ENCODE data around the gene YIF1B.
"Not testable (repeated sequence)": the region's sequence is repeated elsewhere in the genome, so short reads cannot be mapped to it uniquely, and the experiment has no call there.

Gene YIF1B, protein sequence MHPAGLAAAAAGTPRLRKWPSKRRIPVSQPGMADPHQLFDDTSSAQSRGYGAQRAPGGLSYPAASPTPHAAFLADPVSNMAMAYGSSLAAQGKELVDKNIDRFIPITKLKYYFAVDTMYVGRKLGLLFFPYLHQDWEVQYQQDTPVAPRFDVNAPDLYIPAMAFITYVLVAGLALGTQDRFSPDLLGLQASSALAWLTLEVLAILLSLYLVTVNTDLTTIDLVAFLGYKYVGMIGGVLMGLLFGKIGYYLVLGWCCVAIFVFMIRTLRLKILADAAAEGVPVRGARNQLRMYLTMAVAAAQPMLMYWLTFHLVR

DNA sequence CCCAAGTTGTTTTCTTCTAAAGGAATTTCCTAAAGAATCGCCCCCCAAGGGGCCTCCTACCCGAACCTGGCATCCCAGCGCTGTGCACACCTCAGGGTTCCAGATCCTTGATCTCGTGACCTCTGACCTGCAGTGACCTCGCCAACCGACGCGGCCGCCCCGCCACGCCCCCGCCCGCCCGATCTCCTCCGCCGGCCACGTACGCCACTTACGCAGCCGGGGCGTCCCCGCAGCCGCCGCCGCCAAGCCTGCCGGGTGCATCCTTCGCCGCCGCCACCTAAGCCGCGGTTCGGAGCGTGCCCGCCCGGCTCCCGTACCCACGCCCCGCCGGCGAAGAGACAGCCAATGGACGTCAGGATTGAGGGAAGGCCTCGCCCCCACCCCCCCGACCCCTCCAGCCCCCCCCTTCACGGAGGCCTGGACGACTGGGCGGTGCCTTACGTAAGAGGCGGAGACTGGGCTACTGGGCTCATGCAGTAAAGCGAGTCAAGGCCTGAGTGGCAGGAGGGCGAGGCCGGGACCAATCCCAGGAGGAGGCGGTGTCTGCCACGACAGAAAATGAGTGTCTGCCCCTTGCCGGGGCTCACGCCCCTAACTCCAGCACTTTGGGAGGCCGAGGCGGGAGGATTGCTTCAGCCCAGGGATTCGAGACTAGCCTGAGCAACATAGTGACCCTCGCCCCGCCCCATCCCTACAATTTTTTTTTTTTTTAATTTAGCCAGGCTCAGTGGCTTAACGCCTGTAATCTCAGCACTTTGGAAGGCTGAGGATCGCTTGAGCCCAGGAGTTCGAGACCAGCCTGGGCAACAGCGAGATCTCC lies at the start of gene YIF1B:
YIF1B (minus strand) TSS at position 291 of the 820 bp plus-strand sequence; CDS start at position 261, 30 bp downstream.
- Histone ChIP-seq H3K4me1 (ENCODE audit: control insufficient read depth, insufficient read depth, low read length) (no peaks in the 10 kb centered on the region; the same call in 1 of the 2 replicates), H3K36me3 (ENCODE audit: control insufficient read depth, insufficient read depth, low read length) (no peaks in the 10 kb centered on the region), H3K27me3 (ENCODE audit: control insufficient read depth, insufficient read depth, low read length) (peaks cover 28% of the 10 kb centered on the region), H3K9me3 (ENCODE audit: control insufficient read depth, insufficient read depth, low read length) (no peaks in the 10 kb centered on the region), H3K27ac (ENCODE audit: low read depth, low read length) (peak within 1 kb of the TSS; percentile 81), H3K4me3 (ENCODE audit: low read depth, low read length) (peak within 1 kb of the TSS; percentile 90), H3K9ac (ENCODE audit: low read depth, low read length) (peak within 1 kb of the TSS; percentile 71)

DNA sequence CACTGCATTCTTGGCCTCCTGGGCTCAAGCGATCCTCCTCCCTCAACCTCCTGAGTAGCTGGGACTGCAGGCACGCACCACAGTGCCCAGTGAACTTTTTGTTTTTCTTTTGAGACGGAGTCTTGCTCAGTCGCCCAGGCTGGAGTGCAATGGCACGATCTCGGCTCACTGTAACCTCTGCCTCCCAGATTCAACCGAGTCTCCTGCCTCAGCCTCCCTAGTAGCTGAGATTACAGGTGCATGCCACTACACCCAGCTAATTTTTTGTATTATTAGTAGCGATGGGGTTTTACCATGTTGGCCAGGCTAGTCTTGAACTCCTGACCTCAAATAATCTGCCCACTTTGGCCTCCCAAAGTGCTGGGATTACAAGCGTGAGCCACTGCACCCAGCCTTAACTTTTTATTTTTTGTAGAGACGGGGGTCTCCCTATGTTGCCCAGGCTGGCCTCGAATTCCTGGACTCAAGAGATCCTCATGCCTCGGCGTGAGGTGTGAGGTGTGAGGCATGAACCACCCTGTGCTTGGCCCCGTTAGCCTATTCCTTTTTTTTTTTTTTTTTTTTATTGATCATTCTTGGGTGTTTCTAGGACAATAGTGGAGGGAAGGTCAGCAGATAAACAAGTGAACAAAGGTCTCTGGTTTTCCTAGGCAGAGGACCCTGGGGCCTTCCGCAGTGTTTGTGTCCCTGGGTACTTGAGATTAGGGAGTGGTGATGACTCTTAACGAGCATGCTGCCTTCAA lies 47.4 kb upstream of the YIF1B start:
- peak overlapping the region; percentile 89; the same call in 1 of the 2 replicates for H3K4me3 ChIP-seq (ENCODE audit: low read depth, low read length)
- not testable (repeated sequence) for H3K36me3 ChIP-seq (ENCODE audit: control insufficient read depth, insufficient read depth, low read length); H3K27ac ChIP-seq (ENCODE audit: low read depth, low read length); H3K9me3 ChIP-seq (ENCODE audit: control insufficient read depth, insufficient read depth, low read length); H3K9ac ChIP-seq (ENCODE audit: low read depth, low read length); H3K4me1 ChIP-seq (ENCODE audit: control insufficient read depth, insufficient read depth, low read length)
- peaks cover 33% of the 10 kb centered on the region for H3K27me3 ChIP-seq (ENCODE audit: control insufficient read depth, insufficient read depth, low read length)

DNA sequence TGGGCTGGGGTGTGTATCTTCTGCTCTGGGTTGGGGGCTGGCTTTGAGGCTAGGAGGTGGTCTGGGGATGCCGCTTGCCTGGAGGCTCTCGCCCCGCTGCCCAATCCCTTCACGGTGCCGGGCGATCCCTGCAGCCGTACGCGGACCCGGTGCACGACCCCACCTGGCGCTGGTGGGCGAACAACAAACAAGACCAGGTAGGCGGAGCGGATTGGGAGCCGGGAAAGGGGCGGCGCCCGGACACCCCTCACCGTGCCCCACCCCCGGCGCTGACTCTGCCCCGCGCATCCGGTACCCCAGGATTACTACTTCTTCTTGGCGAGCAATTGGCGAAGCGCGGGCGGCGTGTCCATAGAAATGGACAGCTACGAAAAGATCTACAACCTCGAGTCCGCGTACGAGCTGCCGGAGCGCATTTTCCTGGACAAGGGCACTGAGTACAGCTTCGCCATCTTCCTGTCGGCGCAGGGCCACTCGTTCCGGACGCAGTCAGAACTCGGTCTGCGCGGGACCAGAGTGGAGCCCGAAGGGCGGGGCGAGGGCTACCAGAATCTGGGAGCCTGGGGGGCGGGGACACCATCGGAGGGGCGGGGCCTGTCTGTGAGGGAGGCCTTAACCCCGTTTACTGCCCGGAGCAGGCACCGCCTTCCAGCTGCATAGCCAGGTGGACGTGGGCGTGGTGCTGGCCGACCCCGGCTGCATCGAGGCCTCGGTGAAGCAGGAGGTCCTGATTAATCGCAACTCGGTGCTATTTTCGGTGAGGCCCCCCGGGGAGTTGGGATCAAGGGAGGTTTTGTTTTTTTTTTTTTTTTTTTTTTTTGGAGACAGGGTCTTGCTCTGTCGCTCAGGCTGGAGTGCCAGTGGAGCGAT lies 46.6 kb upstream of the YIF1B start:
- Histone ChIP-seq H3K4me3 (ENCODE audit: low read depth, low read length) (peak overlapping the region; percentile 89), H3K36me3 (ENCODE audit: control insufficient read depth, insufficient read depth, low read length) (no peaks in the 10 kb centered on the region), H3K27me3 (ENCODE audit: control insufficient read depth, insufficient read depth, low read length) (peaks cover 36% of the 10 kb centered on the region), H3K9ac (ENCODE audit: low read depth, low read length) (no peak overlapping the region), H3K4me1 (ENCODE audit: control insufficient read depth, insufficient read depth, low read length) (no peaks in the 10 kb centered on the region), H3K27ac (ENCODE audit: low read depth, low read length) (peak overlapping the region; percentile 89), H3K9me3 (ENCODE audit: control insufficient read depth, insufficient read depth, low read length) (0 out of 2 replicates have a peak, but pooled peaks cover 5% of the 10 kb centered on the region)

DNA sequence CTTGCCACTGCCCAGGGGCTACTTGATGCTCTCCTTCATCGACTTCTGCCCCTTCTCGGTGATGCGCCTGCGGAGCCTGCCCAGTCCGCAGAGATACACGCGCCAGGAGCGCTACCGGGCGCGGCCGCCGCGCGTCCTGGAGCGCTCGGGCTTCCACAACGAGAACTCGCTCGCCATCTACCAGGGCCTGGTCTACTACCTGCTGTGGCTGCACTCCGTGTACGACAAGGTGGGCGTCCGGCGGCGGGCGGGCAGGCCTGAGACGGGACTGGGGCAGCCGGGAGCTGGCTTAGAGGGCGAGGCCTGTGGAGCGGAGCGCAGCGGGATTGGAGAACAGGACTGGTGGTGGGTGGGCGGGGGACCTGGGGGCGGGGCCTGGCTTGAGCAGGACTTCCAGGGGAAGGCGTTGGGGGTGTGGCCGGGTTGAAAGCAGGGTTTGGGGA lies 45.9 kb upstream of the YIF1B start:
- H3K4me1 ChIP-seq (ENCODE audit: control insufficient read depth, insufficient read depth, low read length): no peaks in the 10 kb centered on the region
- no peaks in the 10 kb centered on the region for H3K36me3 ChIP-seq (ENCODE audit: control insufficient read depth, insufficient read depth, low read length)
- no peak overlapping the region for H3K9ac ChIP-seq (ENCODE audit: low read depth, low read length)
- H3K4me3 ChIP-seq (ENCODE audit: low read depth, low read length): peak overlapping the region; percentile 89
- peaks cover 36% of the 10 kb centered on the region for H3K27me3 ChIP-seq (ENCODE audit: control insufficient read depth, insufficient read depth, low read length)
- peak overlapping the region; percentile 89 for H3K27ac ChIP-seq (ENCODE audit: low read depth, low read length)
- H3K9me3 ChIP-seq (ENCODE audit: control insufficient read depth, insufficient read depth, low read length): 0 out of 2 replicates have a peak, but pooled peaks cover 5% of the 10 kb centered on the region

DNA sequence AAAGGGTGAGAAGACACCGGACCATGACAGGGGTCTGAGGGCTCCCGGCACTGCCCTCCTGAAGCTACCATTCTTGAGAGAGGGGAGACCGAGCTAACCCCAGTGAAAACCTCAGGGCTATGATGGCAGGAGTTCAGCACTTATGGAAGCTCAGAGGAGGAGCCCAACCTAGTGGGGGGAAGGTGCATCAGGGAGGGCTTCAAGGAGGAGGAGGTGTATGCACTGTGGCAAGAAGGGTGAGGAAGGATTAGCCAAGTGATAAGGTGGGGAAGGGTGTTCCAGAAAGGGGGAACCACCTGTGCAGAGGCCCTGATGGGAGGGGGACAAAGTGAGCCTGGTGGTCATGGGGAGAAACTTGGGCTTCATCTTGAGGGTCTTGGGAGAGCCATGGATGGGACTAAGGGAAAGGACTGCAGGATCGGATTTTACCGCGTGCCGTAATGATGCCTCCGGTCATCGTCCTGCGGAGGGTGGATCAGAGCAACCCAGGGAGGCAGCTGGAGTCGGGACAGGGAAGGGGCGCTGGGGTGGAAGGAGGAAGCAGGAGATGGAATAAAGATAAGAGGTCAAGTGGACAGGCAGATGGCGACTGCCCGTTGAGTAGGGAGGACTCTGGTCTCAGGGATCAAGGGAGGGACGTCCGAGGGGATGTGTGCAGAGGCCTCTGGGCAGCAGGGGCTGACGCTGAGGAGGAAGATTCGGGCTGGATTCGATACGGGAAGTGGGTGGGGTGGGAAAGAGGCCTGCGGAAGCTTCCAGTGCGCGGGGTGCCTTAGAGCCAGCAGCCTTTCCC lies 45.3 kb upstream of the YIF1B start:
- Histone ChIP-seq H3K9me3 (ENCODE audit: control insufficient read depth, insufficient read depth, low read length) (0 out of 2 replicates have a peak, but pooled peaks cover 5% of the 10 kb centered on the region), H3K9ac (ENCODE audit: low read depth, low read length) (no peak overlapping the region), H3K36me3 (ENCODE audit: control insufficient read depth, insufficient read depth, low read length) (no peaks in the 10 kb centered on the region), H3K4me3 (ENCODE audit: low read depth, low read length) (peak overlapping the region; percentile 89), H3K27me3 (ENCODE audit: control insufficient read depth, insufficient read depth, low read length) (peaks cover 36% of the 10 kb centered on the region), H3K27ac (ENCODE audit: low read depth, low read length) (no peak overlapping the region), H3K4me1 (ENCODE audit: control insufficient read depth, insufficient read depth, low read length) (no peaks in the 10 kb centered on the region)

DNA sequence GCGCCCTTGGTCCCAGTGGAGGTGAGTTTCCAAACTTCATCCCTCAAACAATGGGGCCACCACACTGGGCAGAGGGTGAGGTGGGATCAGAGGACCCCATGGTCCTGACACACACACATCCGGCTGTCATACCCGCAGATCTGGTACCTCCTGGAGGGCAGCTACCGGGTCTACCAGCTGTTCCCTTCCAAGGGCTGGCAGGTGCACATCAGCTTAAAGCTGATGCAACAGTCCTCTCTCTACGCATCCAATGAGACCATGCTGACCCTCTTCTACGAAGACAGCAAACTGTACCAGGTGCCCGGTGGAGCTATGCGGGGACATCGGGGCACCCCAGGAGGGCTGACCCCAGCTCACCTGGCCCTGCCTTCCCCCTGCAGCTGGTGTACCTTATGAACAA lies 44.6 kb upstream of the YIF1B start:
- no peaks in the 10 kb centered on the region for H3K4me1 ChIP-seq (ENCODE audit: control insufficient read depth, insufficient read depth, low read length)
- peaks cover 36% of the 10 kb centered on the region for H3K27me3 ChIP-seq (ENCODE audit: control insufficient read depth, insufficient read depth, low read length)
- H3K9me3 ChIP-seq (ENCODE audit: control insufficient read depth, insufficient read depth, low read length): 0 out of 2 replicates have a peak, but pooled peaks cover 5% of the 10 kb centered on the region
- no peak overlapping the region for H3K4me3 ChIP-seq (ENCODE audit: low read depth, low read length)
- H3K9ac ChIP-seq (ENCODE audit: low read depth, low read length): no peak overlapping the region
- H3K36me3 ChIP-seq (ENCODE audit: control insufficient read depth, insufficient read depth, low read length): no peaks in the 10 kb centered on the region
- no peak overlapping the region for H3K27ac ChIP-seq (ENCODE audit: low read depth, low read length)

DNA sequence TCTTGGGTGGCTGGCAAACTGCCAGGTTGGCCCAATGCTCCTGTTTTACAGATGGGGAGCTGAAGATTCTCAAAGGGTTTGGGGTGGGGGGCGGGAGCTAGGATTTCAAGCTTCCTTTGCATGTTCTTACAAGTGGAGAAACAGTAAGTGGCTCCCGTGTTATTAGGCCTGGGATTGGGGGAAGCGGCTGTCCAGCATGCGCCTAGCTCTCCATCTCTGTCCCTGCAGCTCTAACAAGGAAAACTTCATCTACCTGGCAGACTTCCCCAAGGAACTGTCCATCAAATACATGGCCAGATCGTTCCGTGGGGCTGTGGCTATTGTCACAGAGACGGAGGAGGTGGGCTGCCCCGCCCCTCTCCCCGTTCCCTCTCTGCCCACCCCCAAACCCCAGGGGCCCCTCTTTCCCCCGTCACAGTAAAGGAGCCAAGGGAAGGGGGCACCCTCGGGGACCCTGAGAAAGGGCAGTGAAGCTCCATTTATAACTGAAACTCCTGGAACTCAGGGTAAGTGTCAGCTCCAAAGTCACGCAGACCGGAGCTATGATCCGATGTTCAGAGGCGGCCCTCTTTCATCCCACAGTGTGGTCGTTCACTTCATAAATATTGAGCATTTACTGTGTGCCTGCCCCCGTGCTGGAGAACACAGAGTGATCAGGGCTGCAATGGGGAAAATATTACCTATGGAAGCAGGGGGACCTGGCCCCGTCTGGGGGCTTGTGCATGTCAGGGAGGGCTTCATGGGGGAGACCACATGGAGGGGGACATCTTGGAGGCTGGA lies 43.7 kb upstream of the YIF1B start:
- Histone ChIP-seq H3K27me3 (ENCODE audit: control insufficient read depth, insufficient read depth, low read length) (peaks cover 36% of the 10 kb centered on the region), H3K36me3 (ENCODE audit: control insufficient read depth, insufficient read depth, low read length) (no peaks in the 10 kb centered on the region), H3K4me3 (ENCODE audit: low read depth, low read length) (no peak overlapping the region), H3K27ac (ENCODE audit: low read depth, low read length) (no peak overlapping the region), H3K9ac (ENCODE audit: low read depth, low read length) (no peak overlapping the region), H3K4me1 (ENCODE audit: control insufficient read depth, insufficient read depth, low read length) (no peaks in the 10 kb centered on the region), H3K9me3 (ENCODE audit: control insufficient read depth, insufficient read depth, low read length) (no peaks in the 10 kb centered on the region)

DNA sequence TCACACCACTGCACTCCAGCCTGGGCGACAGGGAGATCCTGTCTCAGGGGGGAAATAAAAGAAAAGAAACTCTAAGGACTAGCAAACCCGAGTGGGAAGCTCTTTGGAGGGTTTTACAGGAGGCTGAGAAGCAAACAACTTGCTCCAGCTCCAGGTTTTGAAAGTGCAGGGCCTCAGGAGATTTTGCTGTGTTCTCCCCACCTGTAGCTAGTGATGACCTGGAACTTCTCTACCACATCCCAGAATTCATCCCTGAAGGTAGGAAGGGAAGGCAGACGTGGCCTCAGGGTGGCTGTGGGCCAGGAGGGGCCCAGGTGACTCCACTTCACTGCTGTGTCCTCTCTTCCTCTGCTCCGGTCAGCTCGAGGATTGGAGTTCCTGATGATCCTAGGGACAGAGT lies 42.3 kb upstream of the YIF1B start:
- no peaks in the 10 kb centered on the region for H3K4me1 ChIP-seq (ENCODE audit: control insufficient read depth, insufficient read depth, low read length)
- no peak overlapping the region for H3K9ac ChIP-seq (ENCODE audit: low read depth, low read length)
- H3K9me3 ChIP-seq (ENCODE audit: control insufficient read depth, insufficient read depth, low read length): no peaks in the 10 kb centered on the region
- H3K36me3 ChIP-seq (ENCODE audit: control insufficient read depth, insufficient read depth, low read length): no peaks in the 10 kb centered on the region
- no peak overlapping the region for H3K27ac ChIP-seq (ENCODE audit: low read depth, low read length)
- no peak overlapping the region for H3K4me3 ChIP-seq (ENCODE audit: low read depth, low read length)
- peaks cover 36% of the 10 kb centered on the region for H3K27me3 ChIP-seq (ENCODE audit: control insufficient read depth, insufficient read depth, low read length)

Data from HUES48 (cell line).